AML-193 (cell line): ENCODE results near the gene NIPSNAP3A.
"Not testable (repeated sequence)": the region's sequence is repeated elsewhere in the genome, so short reads cannot be mapped to it uniquely, and the experiment has no call there.

Experiments used
- DNase-seq, 2 experiments: peaks; one replicate each; lab custom pipeline; 2025; lab: John Stamatoyannopoulos, UW

The NIPSNAP3A gene

GRCh38 chr9:104747565-104748358 lies at the start of gene NIPSNAP3A:
TSS of gene NIPSNAP3A (plus strand) at chr9:104747683. CDS start at chr9:104747793, 110 bp downstream.
- DNase-seq: peak; percentile 77 to 80

GRCh38 chr9:104700306-104700705 lies 47.2 kb upstream of the NIPSNAP3A start:
- no peak for DNase-seq

- not testable (repeated sequence) for DNase-seq
These were observed 38.7 kb upstream of the NIPSNAP3A start for GRCh38 chr9:104708737-104709136.

- DNase-seq: no peak
These were observed 35.9 kb upstream of the NIPSNAP3A start for GRCh38 chr9:104711604-104712003.

- no peak for DNase-seq
These were observed 22.5 kb upstream of the NIPSNAP3A start for GRCh38 chr9:104725014-104725413.

GRCh38 chr9:104738452-104738851 lies 9.0 kb upstream of the NIPSNAP3A start:
- no peak for DNase-seq

- DNase-seq: no peak
These were observed 6.9 kb upstream of the NIPSNAP3A start for GRCh38 chr9:104740621-104741020.

- DNase-seq: peak; percentile 73 to 75
These were observed 4.0 kb upstream of the NIPSNAP3A start for GRCh38 chr9:104743376-104743985.

GRCh38 chr9:104745852-104746251 lies 1.6 kb upstream of the NIPSNAP3A start:
- no peak for DNase-seq

GRCh38 chr9:104746285-104746684 lies 1.2 kb upstream of the NIPSNAP3A start:
- no peak for DNase-seq

GRCh38 chr9:104746798-104747197 lies 685 bp upstream of the NIPSNAP3A start:
- no peak for DNase-seq

- no peak for DNase-seq
These were observed 278 bp upstream of the NIPSNAP3A start for GRCh38 chr9:104747245-104747564.

- no peak for DNase-seq
These were observed 1.0 kb downstream of the NIPSNAP3A start for GRCh38 chr9:104748359-104749031.

GRCh38 chr9:104750185-104750767 lies 2.8 kb downstream of the NIPSNAP3A start:
- no peak for DNase-seq

- DNase-seq: no peak
These were observed 11.5 kb downstream of the NIPSNAP3A start for GRCh38 chr9:104758974-104759373.

- no peak for DNase-seq
These were observed 17.7 kb downstream of the NIPSNAP3A start for GRCh38 chr9:104765138-104765537.

GRCh38 chr9:104766025-104766424 lies 18.5 kb downstream of the NIPSNAP3A start:
- no peak for DNase-seq

- DNase-seq: no peak
These were observed 20.0 kb downstream of the NIPSNAP3A start for GRCh38 chr9:104767507-104767906.

GRCh38 chr9:104769029-104769428 lies 21.5 kb downstream of the NIPSNAP3A start:
- not testable (repeated sequence) for DNase-seq

- DNase-seq: peak; percentile 21 to 33
These were observed 22.2 kb downstream of the NIPSNAP3A start for GRCh38 chr9:104769655-104770054.

GRCh38 chr9:104772714-104773510 lies 25.4 kb downstream of the NIPSNAP3A start:
- DNase-seq: no peak

- DNase-seq: no peak
These were observed 26.6 kb downstream of the NIPSNAP3A start for GRCh38 chr9:104774132-104774531.
